ENCODE results near the gene EIF3B. TPM values are rescaled to one million over a fixed set of nuclear protein-coding genes. Genes with fewer than 3 reads are reported as not detected.

The EIF3B gene
- total and polyA plus RNA-seq, 9 of the 15 experiments (the other 6 are each of a cell fraction or from before 2014, with no cell fraction given): 25.9 to 494 (median 357) TPM

GRCh38 chr7:2314209-2314955 lies 40.2 kb upstream of the EIF3B start, which contains the start of gene SNX8 (continued):
- peak; percentile 70 for TF ChIP-seq REST (IDR thresholded peaks at IDR 0.05; ENCODE audit: borderline replicate concordance)
- no peak for TF ChIP-seq REST (CRISPR knock-in tag; IDR thresholded peaks at IDR 0.05; ENCODE audit: low read depth)
- TF ChIP-seq KDM2B (CRISPR knock-in tag; IDR thresholded peaks at IDR 0.05): no peak
- no peak for TF ChIP-seq ZNF143 (CRISPR knock-in tag; IDR thresholded peaks at IDR 0.05)
- no peak for TF ChIP-seq NFE2 (IDR thresholded peaks at IDR 0.05; ENCODE audit: low read depth)
- TF ChIP-seq NR4A1 (CRISPR knock-in tag; IDR thresholded peaks at IDR 0.05): no peak
- no peak for TF ChIP-seq NR4A1 (tag; IDR thresholded peaks at IDR 0.05)
- no peak for TF ChIP-seq CBFA2T2 (conservative IDR thresholded peaks at IDR 0.05)
- TF ChIP-seq MED1 (CRISPR knock-in tag; IDR thresholded peaks at IDR 0.05; ENCODE audit: borderline replicate concordance): no peak
- no peak for TF ChIP-seq ATF6 (CRISPR knock-in tag; IDR thresholded peaks at IDR 0.05)
- TF ChIP-seq NRF1 (conservative IDR thresholded peaks at IDR 0.05 in 1 of 2, IDR thresholded peaks at IDR 0.05 in 1 of 2): peak; percentile 76 to 82; a peak in 3 of 4 replicates
- TF ChIP-seq TGIF2 (CRISPR knock-in tag; IDR thresholded peaks at IDR 0.05): no peak
- no peak for TF ChIP-seq CGGBP1 (CRISPR knock-in tag; IDR thresholded peaks at IDR 0.05)
- TF ChIP-seq ATF2 (CRISPR knock-in tag; IDR thresholded peaks at IDR 0.05): no peak
- no peak for TF ChIP-seq RFX5 (IDR thresholded peaks at IDR 0.05; ENCODE audit: low read depth, low read length)
- no peak for TF ChIP-seq ZNF707 (CRISPR knock-in tag; conservative IDR thresholded peaks at IDR 0.05)
- TF ChIP-seq ARNT (IDR thresholded peaks at IDR 0.05): no peak
- TF ChIP-seq FOXP1 (CRISPR knock-in tag; IDR thresholded peaks at IDR 0.05): peak; percentile 51; the same call in 1 of the 2 replicates

Data from K562 (cell line).